Stimulated activated CD8-positive, alpha-beta memory T cell treated with anti-CD3 and anti-CD28 coated beads, Interleukin-15, amount 100 ng/mL, for 1 hour (primary cell): ENCODE results near the gene MYB.

Experiments
- DNase-seq: peaks from one replicate; pipeline ENCODE4 v3.0.0-alpha.2; 2020; ENCODE audit warnings: low read depth

Gene MYB

GRCh38 chr6:135189344-135189743 lies 8.2 kb downstream of the MYB start:
- no peak for DNase-seq

GRCh38 chr6:135191508-135192255 lies 10.6 kb downstream of the MYB start:
- DNase-seq: no peak

- no peak for DNase-seq
Measured at GRCh38 chr6:135192256-135193174, 11.4 kb downstream of the MYB start.

- DNase-seq: no peak
Measured at GRCh38 chr6:135193221-135193620, 12.1 kb downstream of the MYB start.

- DNase-seq: no peak
Measured at GRCh38 chr6:135195041-135195440, 13.9 kb downstream of the MYB start.

- no peak for DNase-seq
Measured at GRCh38 chr6:135195522-135195921, 14.4 kb downstream of the MYB start.

GRCh38 chr6:135196739-135197510 lies 15.8 kb downstream of the MYB start:
- no peak for DNase-seq

GRCh38 chr6:135202836-135203235 lies 21.7 kb downstream of the MYB start:
- no peak for DNase-seq

- DNase-seq: no peak
Measured at GRCh38 chr6:135204951-135205350, 23.8 kb downstream of the MYB start.

GRCh38 chr6:135209803-135210202 lies 28.7 kb downstream of the MYB start:
- no peak for DNase-seq

GRCh38 chr6:135210632-135211305 lies 29.7 kb downstream of the MYB start:
- no peak for DNase-seq

GRCh38 chr6:135211306-135211702 lies 30.2 kb downstream of the MYB start:
- DNase-seq: no peak

GRCh38 chr6:135212020-135212806 lies 31.1 kb downstream of the MYB start:
- DNase-seq: no peak

GRCh38 chr6:135212935-135213334 lies 31.8 kb downstream of the MYB start:
- DNase-seq: no peak

- DNase-seq: no peak
Measured at GRCh38 chr6:135213616-135214015, 32.5 kb downstream of the MYB start.

GRCh38 chr6:135215160-135215559 lies 34.1 kb downstream of the MYB start:
- DNase-seq: no peak

GRCh38 chr6:135215563-135215962 lies 34.5 kb downstream of the MYB start:
- DNase-seq: no peak

GRCh38 chr6:135217663-135218062 lies 36.6 kb downstream of the MYB start:
- no peak for DNase-seq

GRCh38 chr6:135219346-135219745 lies 38.2 kb downstream of the MYB start:
- no peak for DNase-seq

GRCh38 chr6:135221042-135221441 lies 39.9 kb downstream of the MYB start:
- no peak for DNase-seq

GRCh38 chr6:135221505-135221904 lies 40.4 kb downstream of the MYB start:
- DNase-seq: no peak
